ENCODE measurements around the gene RSPH6A.

Gene RSPH6A

GRCh38 chr19:45771311-45771933 lies 43.7 kb downstream of the RSPH6A start:
- no peak for DNase-seq
- Histone ChIP-seq H3K4me3 (ENCODE audit: insufficient read depth, low read depth, low read length, poor library complexity, severe bottlenecking) (no peak overlapping the region), H3K9me3 (ENCODE audit: control insufficient read depth, low read length) (no peaks in the 10 kb centered on the region), H3K27me3 (replicated peaks; ENCODE audit: control insufficient read depth, insufficient read depth, low read length, poor library complexity, severe bottlenecking) (peaks cover 9% of the 10 kb centered on the region), H3K27ac (ENCODE audit: insufficient read depth, low read length, poor library complexity, severe bottlenecking) (no peak overlapping the region), H3K4me1 (ENCODE audit: control insufficient read depth, insufficient read depth, low read length, poor library complexity, severe bottlenecking) (peaks cover 30% of the 10 kb centered on the region), H3K36me3 (ENCODE audit: control insufficient read depth, insufficient read depth, low read length) (no peaks in the 10 kb centered on the region)

GRCh38 chr19:45770192-45771101 lies 44.7 kb downstream of the RSPH6A start:
- DNase-seq, result peak; percentile 80 to 83 (median 81)
- Histone ChIP-seq H3K27me3 (replicated peaks; ENCODE audit: control insufficient read depth, insufficient read depth, low read length, poor library complexity, severe bottlenecking) (peaks cover 16% of the 10 kb centered on the region), H3K27ac (ENCODE audit: insufficient read depth, low read length, poor library complexity, severe bottlenecking) (peak overlapping the region; percentile 56), H3K9me3 (ENCODE audit: control insufficient read depth, low read length) (no peaks in the 10 kb centered on the region), H3K36me3 (ENCODE audit: control insufficient read depth, insufficient read depth, low read length) (no peaks in the 10 kb centered on the region), H3K4me1 (ENCODE audit: control insufficient read depth, insufficient read depth, low read length, poor library complexity, severe bottlenecking) (peaks cover 30% of the 10 kb centered on the region), H3K4me3 (ENCODE audit: insufficient read depth, low read depth, low read length, poor library complexity, severe bottlenecking) (peak overlapping the region; percentile 68)

- H3K27me3 ChIP-seq (replicated peaks; ENCODE audit: control insufficient read depth, insufficient read depth, low read length, poor library complexity, severe bottlenecking), result peaks cover 16% of the 10 kb centered on the region
- H3K36me3 ChIP-seq (ENCODE audit: control insufficient read depth, insufficient read depth, low read length), result no peaks in the 10 kb centered on the region
- peak overlapping the region; percentile 56 for H3K27ac ChIP-seq (ENCODE audit: insufficient read depth, low read length, poor library complexity, severe bottlenecking)
- H3K4me3 ChIP-seq (ENCODE audit: insufficient read depth, low read depth, low read length, poor library complexity, severe bottlenecking), result peak overlapping the region; percentile 68
- peak in 2 of 3 donors; percentile 52 to 57 for DNase-seq
- H3K9me3 ChIP-seq (ENCODE audit: control insufficient read depth, low read length), result no peaks in the 10 kb centered on the region
- H3K4me1 ChIP-seq (ENCODE audit: control insufficient read depth, insufficient read depth, low read length, poor library complexity, severe bottlenecking), result peaks cover 30% of the 10 kb centered on the region
Measured at GRCh38 chr19:45769821-45770191, 45.3 kb downstream of the RSPH6A start.

- H3K36me3 ChIP-seq (ENCODE audit: control insufficient read depth, insufficient read depth, low read length), result no peaks in the 10 kb centered on the region
- H3K4me1 ChIP-seq (ENCODE audit: control insufficient read depth, insufficient read depth, low read length, poor library complexity, severe bottlenecking), result peaks cover 30% of the 10 kb centered on the region
- peak within 1 kb of the TSS; percentile 68 for H3K4me3 ChIP-seq (ENCODE audit: insufficient read depth, low read depth, low read length, poor library complexity, severe bottlenecking)
- peaks cover 17% of the 10 kb centered on the region for H3K27me3 ChIP-seq (replicated peaks; ENCODE audit: control insufficient read depth, insufficient read depth, low read length, poor library complexity, severe bottlenecking)
- H3K9me3 ChIP-seq (ENCODE audit: control insufficient read depth, low read length), result no peaks in the 10 kb centered on the region
- peak; percentile 86 to 92 (median 91) for DNase-seq
- peak within 1 kb of the TSS; percentile 56 for H3K27ac ChIP-seq (ENCODE audit: insufficient read depth, low read length, poor library complexity, severe bottlenecking)
Measured at GRCh38 chr19:45768984-45769782, 45.9 kb downstream of the RSPH6A start, which contains the start of gene SIX5. SIX5 (minus strand) TSS chr19:45769252; CDS start chr19:45768844, 408 bp downstream.

- no peaks in the 10 kb centered on the region for H3K36me3 ChIP-seq (ENCODE audit: control insufficient read depth, insufficient read depth, low read length)
- H3K4me1 ChIP-seq (ENCODE audit: control insufficient read depth, insufficient read depth, low read length, poor library complexity, severe bottlenecking), result peaks cover 30% of the 10 kb centered on the region
- H3K27ac ChIP-seq (ENCODE audit: insufficient read depth, low read length, poor library complexity, severe bottlenecking), result peak overlapping the region; percentile 25
- no peaks in the 10 kb centered on the region for H3K9me3 ChIP-seq (ENCODE audit: control insufficient read depth, low read length)
- peak overlapping the region; percentile 68 for H3K4me3 ChIP-seq (ENCODE audit: insufficient read depth, low read depth, low read length, poor library complexity, severe bottlenecking)
- peaks cover 20% of the 10 kb centered on the region for H3K27me3 ChIP-seq (replicated peaks; ENCODE audit: control insufficient read depth, insufficient read depth, low read length, poor library complexity, severe bottlenecking)
- peak in 2 of 3 donors; percentile 27 to 29 for DNase-seq
Measured at GRCh38 chr19:45768655-45768983, 46.5 kb downstream of the RSPH6A start.

GRCh38 chr19:45767881-45768654 lies 47.0 kb downstream of the RSPH6A start:
- DNase-seq, result no peak

GRCh38 chr19:45767410-45767880 lies 47.7 kb downstream of the RSPH6A start:
- H3K27ac ChIP-seq (ENCODE audit: insufficient read depth, low read length, poor library complexity, severe bottlenecking), result no peak overlapping the region
- peaks cover 20% of the 10 kb centered on the region for H3K27me3 ChIP-seq (replicated peaks; ENCODE audit: control insufficient read depth, insufficient read depth, low read length, poor library complexity, severe bottlenecking)
- peaks cover 30% of the 10 kb centered on the region for H3K4me1 ChIP-seq (ENCODE audit: control insufficient read depth, insufficient read depth, low read length, poor library complexity, severe bottlenecking)
- H3K9me3 ChIP-seq (ENCODE audit: control insufficient read depth, low read length), result no peaks in the 10 kb centered on the region
- no peak for DNase-seq
- H3K4me3 ChIP-seq (ENCODE audit: insufficient read depth, low read depth, low read length, poor library complexity, severe bottlenecking), result peak overlapping the region; percentile 50
- H3K36me3 ChIP-seq (ENCODE audit: control insufficient read depth, insufficient read depth, low read length), result no peaks in the 10 kb centered on the region

More at GRCh38 chr19:45767881-45768654, 47.0 kb downstream of the RSPH6A start:
- Histone ChIP-seq H3K9me3 (ENCODE audit: control insufficient read depth, low read length) (no peaks in the 10 kb centered on the region), H3K27me3 (replicated peaks; ENCODE audit: control insufficient read depth, insufficient read depth, low read length, poor library complexity, severe bottlenecking) (peaks cover 20% of the 10 kb centered on the region), H3K36me3 (ENCODE audit: control insufficient read depth, insufficient read depth, low read length) (no peaks in the 10 kb centered on the region), H3K4me1 (ENCODE audit: control insufficient read depth, insufficient read depth, low read length, poor library complexity, severe bottlenecking) (peaks cover 30% of the 10 kb centered on the region), H3K27ac (ENCODE audit: insufficient read depth, low read length, poor library complexity, severe bottlenecking) (no peak overlapping the region), H3K4me3 (ENCODE audit: insufficient read depth, low read depth, low read length, poor library complexity, severe bottlenecking) (peak overlapping the region; percentile 50)

GRCh38 chr19:45766869-45767346 lies 48.2 kb downstream of the RSPH6A start:
- Histone ChIP-seq H3K4me1 (ENCODE audit: control insufficient read depth, insufficient read depth, low read length, poor library complexity, severe bottlenecking) (peaks cover 30% of the 10 kb centered on the region), H3K27me3 (replicated peaks; ENCODE audit: control insufficient read depth, insufficient read depth, low read length, poor library complexity, severe bottlenecking) (peaks cover 20% of the 10 kb centered on the region), H3K36me3 (ENCODE audit: control insufficient read depth, insufficient read depth, low read length) (no peaks in the 10 kb centered on the region), H3K27ac (ENCODE audit: insufficient read depth, low read length, poor library complexity, severe bottlenecking) (no peak overlapping the region), H3K4me3 (ENCODE audit: insufficient read depth, low read depth, low read length, poor library complexity, severe bottlenecking) (no peak overlapping the region), H3K9me3 (ENCODE audit: control insufficient read depth, low read length) (no peaks in the 10 kb centered on the region)
- no peak for DNase-seq

GRCh38 chr19:45766296-45766868 lies 48.7 kb downstream of the RSPH6A start:
- H3K4me1 ChIP-seq (ENCODE audit: control insufficient read depth, insufficient read depth, low read length, poor library complexity, severe bottlenecking), result peaks cover 30% of the 10 kb centered on the region
- H3K4me3 ChIP-seq (ENCODE audit: insufficient read depth, low read depth, low read length, poor library complexity, severe bottlenecking), result no peak overlapping the region
- H3K27ac ChIP-seq (ENCODE audit: insufficient read depth, low read length, poor library complexity, severe bottlenecking), result no peak overlapping the region
- no peaks in the 10 kb centered on the region for H3K36me3 ChIP-seq (ENCODE audit: control insufficient read depth, insufficient read depth, low read length)
- H3K9me3 ChIP-seq (ENCODE audit: control insufficient read depth, low read length), result no peaks in the 10 kb centered on the region
- H3K27me3 ChIP-seq (replicated peaks; ENCODE audit: control insufficient read depth, insufficient read depth, low read length, poor library complexity, severe bottlenecking), result peaks cover 20% of the 10 kb centered on the region
- no peak for DNase-seq
